PC-3 (cell line): ENCODE data around the gene LMBR1. TPM values are rescaled to one million over a fixed set of nuclear protein-coding genes. Genes with fewer than 3 reads are reported as not detected.

Source experiments
- ATAC-seq: fragments of 200-7000 bp; cut with Tn5 transposase; 2 replicates; pipeline ENCODE4 v1.9.1; 2020; ENCODE audit warnings: mild to moderate bottlenecking, moderate library complexity
- BruUV-seq: library from RNA; stranded (reverse); fragments of 400-500 nt; replicated peaks from 2 replicates; lab custom pipeline; 2021; lab: Mats Ljungman, UMichigan
- CTCF ChIA-PET: fragments of 300-600 bp; sonication (Branson Sonifier 250); formaldehyde crosslinking; loops from one replicate; lab custom pipeline; 2022; ENCODE audit warnings: antibody characterized with exemption; lab: Charles Lee
- POLR2A ChIA-PET: fragments of 300-600 bp; sonication (Branson Sonifier 250); formaldehyde crosslinking; loops from one replicate; lab custom pipeline; 2022; ENCODE audit warnings: antibody characterized with exemption; ENCODE audit not compliant: unreplicated experiment; lab: Charles Lee
- DNase-seq: peaks from one replicate; pipeline ENCODE4 v3.0.0-alpha.2; 2015
- H2AFZ ChIP-seq: fragments of 300-600 bp; sonication (generic); 2 replicates; pipeline ENCODE4 v1.6.0; 2016; ENCODE audit warnings: antibody characterized with exemption, low read length
- H3F3A ChIP-seq: fragments of 300-600 bp; sonication (generic); one replicate; pipeline ENCODE4 v1.6.0; 2017; ENCODE audit warnings: antibody characterized with exemption, low read length, control low read depth, mild to moderate bottlenecking; ENCODE audit not compliant: unreplicated experiment
- H3K27ac ChIP-seq: fragments of 300-600 bp; sonication (generic); 2 replicates; pipeline ENCODE4 v1.5.1; 2016; ENCODE audit warnings: mild to moderate bottlenecking, low read length
- H3K27me3 ChIP-seq: fragments of 300-600 bp; sonication (generic); 2 replicates; pipeline ENCODE4 v1.6.1; 2016; ENCODE audit warnings: low read length, mixed read lengths
- H3K36me3 ChIP-seq: fragments of 300-600 bp; sonication (generic); 2 replicates; pipeline ENCODE4 v1.6.1; 2016; ENCODE audit warnings: low read depth, mixed run types, low read length, mixed read lengths
- H3K4me1 ChIP-seq: fragments of 300-600 bp; sonication (generic); 2 replicates; pipeline ENCODE4 v1.5.1; 2016; ENCODE audit warnings: low read length; ENCODE audit not compliant: insufficient read depth
- H3K4me2 ChIP-seq: fragments of 300-600 bp; sonication (generic); 2 replicates; pipeline ENCODE4 v1.6.0; 2016; ENCODE audit warnings: low read length
- H3K4me3 ChIP-seq: fragments of 300-600 bp; sonication (generic); 2 replicates; pipeline ENCODE4 v1.5.1; 2016; ENCODE audit warnings: mild to moderate bottlenecking, low read length, mixed read lengths
- H3K79me2 ChIP-seq: fragments of 300-600 bp; sonication (generic); 2 replicates; pipeline ENCODE4 v1.6.1; 2017; ENCODE audit warnings: low read length, mixed read lengths
- H3K9ac ChIP-seq: fragments of 300-600 bp; sonication (generic); 2 replicates; pipeline ENCODE4 v1.6.0; 2016; ENCODE audit warnings: mild to moderate bottlenecking, low read length
- H3K9me2 ChIP-seq: fragments of 300-600 bp; sonication (generic); replicated peaks from 2 replicates; pipeline ENCODE4 v1.6.1; 2016; ENCODE audit warnings: mixed run types, low read length, mixed read lengths
- H3K9me3 ChIP-seq: fragments of 300-600 bp; sonication (generic); 2 replicates; pipeline ENCODE4 v1.6.1; 2016; ENCODE audit warnings: low read length, mixed read lengths
- H4K20me1 ChIP-seq: fragments of 300-600 bp; sonication (generic); 2 replicates; pipeline ENCODE4 v1.6.1; 2016; ENCODE audit warnings: low read length, mixed read lengths
- EZH2 ChIP-seq: fragments of 300-600 bp; sonication (generic); IDR thresholded peaks from one replicate; pipeline ENCODE4 v1.6.1; 2017; ENCODE audit warnings: antibody characterized with exemption, mild to moderate bottlenecking, low read length; ENCODE audit not compliant: unreplicated experiment
- EZH2phosphoT487 ChIP-seq: fragments of 300-600 bp; sonication (generic); IDR thresholded peaks from 2 replicates; pipeline ENCODE4 v1.6.1; 2018; ENCODE audit warnings: mild to moderate bottlenecking, antibody characterized with exemption, low read length, borderline replicate concordance
- intact Hi-C: fragments of 100-400 bp; cut with micrococcal nuclease; formaldehyde crosslinking; loops from 2 replicates; pipeline ENCODE4 v1.9.0; 2023
- total RNA-seq: library from RNA; depleted of rRNA; stranded (reverse); fragments of >200 nt; gene quantifications from 2 replicates; pipeline ENCODE4 v1.2.3, GENCODE V29; 2014
- TF ChIP-seq, protein P1 (sequence below): fragments of 300-600 bp; sonication (generic); conservative IDR thresholded peaks from 2 replicates; pipeline ENCODE4 v1.5.1; 2017; ENCODE audit warnings: antibody characterized with exemption, low read depth, mild to moderate bottlenecking, low read length

The LMBR1 gene
- total RNA-seq, 1 experiment from 2014 or later, result 61.7 TPM

DNA sequence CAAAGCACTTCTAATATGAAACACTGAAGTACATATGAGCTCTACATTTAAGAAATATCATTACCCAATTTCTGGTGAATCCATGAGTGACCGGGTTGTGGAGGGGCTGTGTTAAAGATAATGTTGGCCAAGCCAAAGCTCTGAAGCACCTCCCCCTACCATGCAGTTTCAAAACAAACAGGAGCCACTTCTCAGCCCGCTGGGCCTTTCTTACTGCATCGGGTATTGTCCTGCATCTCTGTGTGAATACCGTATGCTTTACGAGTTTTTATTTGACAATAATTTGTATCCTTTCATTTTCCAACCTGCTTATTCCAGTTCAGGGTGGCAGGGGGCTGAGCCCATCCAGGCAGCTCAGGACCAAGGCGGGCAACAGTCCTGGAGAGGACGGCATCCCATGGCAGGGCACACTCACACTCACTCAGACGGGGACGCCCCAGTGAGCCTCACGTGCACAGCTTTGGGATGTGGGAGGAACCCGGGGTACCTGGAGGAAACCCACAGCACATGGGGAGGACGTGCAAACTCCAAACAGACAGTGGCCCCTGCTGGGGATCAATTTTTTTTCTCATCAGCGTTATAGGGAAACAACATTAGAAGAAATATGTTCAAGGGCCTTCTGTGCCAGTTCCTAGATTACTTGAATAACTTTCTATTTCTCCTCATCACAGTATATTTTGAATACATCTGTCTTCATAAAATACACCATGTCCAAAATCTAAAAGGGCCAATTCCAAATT lies 250.5 kb downstream of the LMBR1 start:
- Histone ChIP-seq H4K20me1 (no peaks in the 10 kb centered on the region), H3K9me3 (no peaks in the 10 kb centered on the region), H3K9me2 (no peaks in the 10 kb centered on the region), H3F3A (no peaks in the 10 kb centered on the region), H3K27ac (no peak overlapping the region), H3K36me3 (no peaks in the 10 kb centered on the region), H3K4me2 (no peak overlapping the region), H3K79me2 (peaks cover 6% of the 10 kb centered on the region; the same call in 1 of the 2 replicates), H3K27me3 (no peaks in the 10 kb centered on the region), H3K4me1 (peaks cover 16% of the 10 kb centered on the region), H2AFZ (no peak overlapping the region), H3K9ac (no peak overlapping the region), H3K4me3 (no peak overlapping the region)
- POLR2A ChIA-PET, result no interaction called here
- ATAC-seq (no peak), DNase-seq (no peak)
- no TSS peak for BruUV-seq
- CTCF ChIA-PET, result no interaction called here
- intact Hi-C loops, result no loop called here
- TF ChIP-seq, protein P1, sequence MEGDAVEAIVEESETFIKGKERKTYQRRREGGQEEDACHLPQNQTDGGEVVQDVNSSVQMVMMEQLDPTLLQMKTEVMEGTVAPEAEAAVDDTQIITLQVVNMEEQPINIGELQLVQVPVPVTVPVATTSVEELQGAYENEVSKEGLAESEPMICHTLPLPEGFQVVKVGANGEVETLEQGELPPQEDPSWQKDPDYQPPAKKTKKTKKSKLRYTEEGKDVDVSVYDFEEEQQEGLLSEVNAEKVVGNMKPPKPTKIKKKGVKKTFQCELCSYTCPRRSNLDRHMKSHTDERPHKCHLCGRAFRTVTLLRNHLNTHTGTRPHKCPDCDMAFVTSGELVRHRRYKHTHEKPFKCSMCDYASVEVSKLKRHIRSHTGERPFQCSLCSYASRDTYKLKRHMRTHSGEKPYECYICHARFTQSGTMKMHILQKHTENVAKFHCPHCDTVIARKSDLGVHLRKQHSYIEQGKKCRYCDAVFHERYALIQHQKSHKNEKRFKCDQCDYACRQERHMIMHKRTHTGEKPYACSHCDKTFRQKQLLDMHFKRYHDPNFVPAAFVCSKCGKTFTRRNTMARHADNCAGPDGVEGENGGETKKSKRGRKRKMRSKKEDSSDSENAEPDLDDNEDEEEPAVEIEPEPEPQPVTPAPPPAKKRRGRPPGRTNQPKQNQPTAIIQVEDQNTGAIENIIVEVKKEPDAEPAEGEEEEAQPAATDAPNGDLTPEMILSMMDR, result no peak
- TF ChIP-seq EZH2, result no peak
- TF ChIP-seq EZH2phosphoT487, result no peak

DNA sequence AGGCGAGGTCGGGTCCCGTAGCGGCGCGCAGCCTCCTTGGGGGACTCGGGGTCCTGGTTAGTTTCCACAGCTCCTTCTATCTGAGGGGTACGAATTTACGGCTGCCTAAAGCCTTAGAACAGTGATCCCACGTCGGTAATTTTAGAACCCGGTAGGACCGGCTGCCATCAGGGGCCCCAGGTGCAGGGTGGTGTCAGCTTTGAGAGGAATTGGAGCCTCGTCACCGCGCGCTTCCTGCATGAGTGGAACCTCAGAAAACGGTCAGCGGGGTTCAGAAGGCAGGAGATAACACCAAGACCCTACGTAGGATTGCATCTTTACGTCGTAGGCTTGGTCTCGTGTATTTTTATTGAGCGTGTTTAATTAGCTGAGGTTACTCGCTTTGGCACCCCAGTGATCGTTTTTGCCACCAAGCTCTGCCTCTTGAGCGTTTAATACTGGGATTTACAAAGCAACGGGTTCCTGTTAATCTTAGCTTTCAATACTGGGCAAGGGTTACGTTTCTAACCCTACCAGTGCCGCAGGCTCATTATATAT lies 252.0 kb downstream of the LMBR1 start:
- ChIA-PET POLR2A (interaction anchor here (0.6 to 0.9 kb wide), 3 partner anchors 32 to 724 kb away, joined by 3 read pairs; no protein-coding TSS in a partner anchor), CTCF (no interaction called here)
- Histone ChIP-seq H3K4me2 (peak overlapping the region; percentile 89), H3K4me3 (peak overlapping the region; percentile 83), H2AFZ (peak overlapping the region; percentile 94), H4K20me1 (no peaks in the 10 kb centered on the region), H3K27me3 (no peaks in the 10 kb centered on the region), H3K36me3 (no peaks in the 10 kb centered on the region), H3K9me3 (no peaks in the 10 kb centered on the region), H3K79me2 (peaks cover 6% of the 10 kb centered on the region; the same call in 1 of the 2 replicates), H3F3A (no peaks in the 10 kb centered on the region), H3K9me2 (no peaks in the 10 kb centered on the region), H3K9ac (peak overlapping the region; percentile 95), H3K27ac (peak overlapping the region; percentile 66), H3K4me1 (peaks cover 16% of the 10 kb centered on the region)
- BruUV-seq, result TSS peak; percentile 78
- ATAC-seq (peak; percentile 68), DNase-seq (peak; percentile 47)
- TF ChIP-seq EZH2phosphoT487, result no peak
- TF ChIP-seq EZH2, result no peak
- TF ChIP-seq, protein P1, result no peak
- intact Hi-C loops, result no loop called here
